Heart left ventricle (tissue), 13 donors: ENCODE measurements around the gene CRYBG1.

ENCODE experiments used
- CTCF ChIP-seq, 12 donors: fragments of 200-600 bp; sonication (generic) in 4 of 12; IDR thresholded peaks; one replicate each; pipeline versions ENCODE4 v1.5.0 to v1.8.0; 2018 to 2022; ENCODE audit warnings: antibody characterized with exemption in 12 of 12, mild to moderate bottlenecking in 5 of 12
- POLR2A ChIP-seq, 2 donors: fragments of 450-650 bp; IDR thresholded peaks; one replicate each; pipeline ENCODE4 v1.6.1; 2017; ENCODE audit warnings: antibody characterized with exemption in 2 of 2, mild to moderate bottlenecking in 2 of 2, moderate library complexity in 2 of 2
- donor health status: ischemic (EF 13 %, LVEDD 7.1; RV severe dilation, severe dysfunction).
- donor health status: DM: no; HTN: yes; CAD: no.
- donor health status: DM: no; HTN: no; CAD: no.
- donor health status: ischemic (EF 25% LVEDD 6.9; RV normal size, moderate dysfunction).
- donor health status: ischemic (EF 25% LVEDD 5.7; RV mildly dilated, moderate dysfunction).
- donor health status: ischemic (EF 35%, LVEDD 5.7; RV mildly dilated, moderate dysfunction).
- donor health status: nonischemic (EF 11% LVEDD 7.7; RV severe dilation, severe dysfunction).
- donor health status: DM: yes; HTN: yes; CAD: no.
- donor health status: PGD.
- donor health status: ischemic (EF 29% LVEDD 5.4; RV normal size, mild dysfunction).
- donor health status: nonischemic (EF 23%, LVEDD 6.1; RV moderate dilation, normal function).

- no peak for TF ChIP-seq CTCF (IDR thresholded peaks at IDR 0.05)
- TF ChIP-seq POLR2A (IDR thresholded peaks at IDR 0.05): no peak
These were observed 148.3 kb downstream of the CRYBG1 start for GRCh38 chr6:106508834-106509233.
